Panc1 (cell line): Measurements from ENCODE around the gene THOC7. TPM values are rescaled to one million over a fixed set of nuclear protein-coding genes. Genes with fewer than 3 reads are reported as not detected.

Experiments used
- ATAC-seq: fragments of 200-7000 bp; cut with Tn5 transposase; 2 replicates; pipeline ENCODE4 v1.9.1; 2020; ENCODE audit warnings: mild to moderate bottlenecking, moderate library complexity
- BruUV-seq: library from RNA; stranded (reverse); fragments of 400-500 nt; replicated peaks from 2 replicates; lab custom pipeline; 2021; lab: Mats Ljungman, UMichigan
- CTCF ChIA-PET: fragments of 300-600 bp; sonication (Branson Sonifier 250); formaldehyde crosslinking; loops from one replicate; lab custom pipeline; 2022; ENCODE audit warnings: antibody characterized with exemption; lab: Charles Lee
- POLR2A ChIA-PET: fragments of 300-600 bp; sonication (Branson Sonifier 250); formaldehyde crosslinking; loops from one replicate; lab custom pipeline; 2022; ENCODE audit warnings: antibody characterized with exemption; lab: Charles Lee
- DNase-seq: peaks from one replicate; pipeline ENCODE4 v3.0.0-alpha.2; 2010; ENCODE audit warnings: low read depth, low spot score
- H3K27ac ChIP-seq: 2 replicates; pipeline ENCODE4 v1.5.1; 2011; ENCODE audit warnings: mild to moderate bottlenecking, low read length, inconsistent platforms
- H3K27me3 ChIP-seq: fragments of 200-500 bp; sonication (Bioruptor generic); 2 replicates; pipeline ENCODE4 v1.6.0; 2014; ENCODE audit warnings: low read length, inconsistent platforms; ENCODE audit not compliant: control insufficient read depth, insufficient read depth
- H3K36me3 ChIP-seq: fragments of 200-500 bp; sonication (Bioruptor generic); 2 replicates; pipeline ENCODE4 v1.5.1; 2014; ENCODE audit warnings: inconsistent platforms, mild to moderate bottlenecking, low read length, moderate library complexity; ENCODE audit not compliant: control insufficient read depth, insufficient read depth
- H3K4me1 ChIP-seq: 2 replicates; pipeline ENCODE4 v1.5.1; 2011; ENCODE audit warnings: inconsistent platforms, mild to moderate bottlenecking, low read length, moderate library complexity; ENCODE audit not compliant: control insufficient read depth, insufficient read depth
- H3K4me3 ChIP-seq, 2 experiments: 2 replicates each; pipeline ENCODE4 v1.5.1; 2011 to 2012; ENCODE audit warnings: low read depth in 2 of 2, low read length in 2 of 2, mild to moderate bottlenecking in 2 of 2, inconsistent platforms in 1 of 2, moderate library complexity in 1 of 2
- H3K9me3 ChIP-seq: fragments of 200-500 bp; sonication (Bioruptor generic); 2 replicates; pipeline ENCODE4 v1.5.1; 2014; ENCODE audit warnings: low read depth, mild to moderate bottlenecking, inconsistent platforms, low read length, moderate library complexity; ENCODE audit not compliant: control insufficient read depth, insufficient read depth
- CTCF ChIP-seq: fragments of 450-650 bp; IDR thresholded peaks from 2 replicates; pipeline ENCODE4 v1.5.1; 2017; ENCODE audit warnings: mild to moderate bottlenecking
- POLR2AphosphoS5 ChIP-seq: IDR thresholded peaks from 2 replicates; pipeline ENCODE4 v1.6.1; 2012; ENCODE audit warnings: mild to moderate bottlenecking, low read depth, low read length, moderate library complexity
- REST ChIP-seq, 2 experiments: IDR thresholded peaks; 2 replicates each; pipeline ENCODE4 v1.6.1; 2011 to 2012; ENCODE audit warnings: low read depth in 2 of 2, control low read depth in 1 of 2, low read length in 1 of 2, mild to moderate bottlenecking in 1 of 2, moderate library complexity in 1 of 2; ENCODE audit not compliant: insufficient read depth in 1 of 2
- TCF7L2 ChIP-seq: IDR thresholded peaks from 2 replicates; pipeline ENCODE4 v1.6.1; 2011; ENCODE audit warnings: mild to moderate bottlenecking, low read depth, low read length, inconsistent platforms
- in situ Hi-C: cut with HindIII; loops from 2 replicates; pipeline ENCODE4 v1.10.0; 2016; ENCODE audit warnings: low sequenced_read_pairs, low pct_unique_long_range_greater_than_20kb
- intact Hi-C: fragments of 100-400 bp; cut with micrococcal nuclease; formaldehyde crosslinking; loops from one replicate; pipeline ENCODE4 v1.10.0; 2022; ENCODE audit not compliant: unreplicated experiment
- total RNA-seq: library from RNA; stranded (reverse); gene quantifications from one replicate; pipeline ENCODE4 v1.2.1, GENCODE V29; 2021; ENCODE audit not compliant: unreplicated experiment

The THOC7 gene
- total RNA-seq, 1 experiment from 2014 or later = 64.3 TPM

GRCh38 chr3:63895422-63896189 lies 32.0 kb upstream of the THOC7 start:
- POLR2A ChIA-PET = interaction anchor here (0.7 kb wide), 1 partner anchor 14 kb away, joined by 3 read pairs; no protein-coding TSS in a partner anchor

GRCh38 chr3:63892773-63893352 lies 29.3 kb upstream of the THOC7 start:
- DNase-seq = no peak
- no TSS peak for BruUV-seq
- Histone ChIP-seq H3K27ac (no peak overlapping the region), H3K9me3 (no peaks in the 10 kb centered on the region), H3K4me3 (no peak overlapping the region), H3K4me1 (no peaks in the 10 kb centered on the region), H3K36me3 (no peaks in the 10 kb centered on the region), H3K27me3 (no peaks in the 10 kb centered on the region)
- POLR2A ChIA-PET = no interaction called here
- ATAC-seq = no peak
- TF ChIP-seq POLR2AphosphoS5 (no peak), TCF7L2 (no peak), REST (IDR thresholded peaks at IDR 0.05; ENCODE audit: insufficient read depth in 1 of 2, low read depth in 2 of 2, low read length in 1 of 2) (no peak)
- CTCF ChIA-PET = interaction anchor here (0.8 kb wide), 1 partner anchor 1179 kb away, joined by 24 read pairs; no protein-coding TSS in a partner anchor
- intact Hi-C loops (no loop called here), in situ Hi-C loops (no loop called here)

More at GRCh38 chr3:63895422-63896189, 32.0 kb upstream of the THOC7 start:
- no TSS peak for BruUV-seq
- Histone ChIP-seq H3K4me3 (no peak overlapping the region), H3K4me1 (no peaks in the 10 kb centered on the region), H3K27ac (no peak overlapping the region), H3K27me3 (no peaks in the 10 kb centered on the region), H3K9me3 (no peaks in the 10 kb centered on the region), H3K36me3 (no peaks in the 10 kb centered on the region)
- in situ Hi-C loops = no loop called here
- ATAC-seq (no peak), DNase-seq (no peak)
- TF ChIP-seq TCF7L2 (no peak), POLR2AphosphoS5 (no peak), REST (IDR thresholded peaks at IDR 0.05; ENCODE audit: insufficient read depth in 1 of 2, low read depth in 2 of 2, low read length in 1 of 2) (no peak), CTCF (no peak)
- CTCF ChIA-PET = interaction anchor here (0.5 kb wide), 1 partner anchor 10 kb away, joined by 4 read pairs; no protein-coding TSS in a partner anchor
- intact Hi-C loops = no loop called here
